ENCODE results near the gene MCM3AP. TPM values are rescaled to one million over a fixed set of nuclear protein-coding genes. Genes with fewer than 3 reads are reported as not detected.

The MCM3AP gene
- total RNA-seq (ENCODE audit: low replicate concordance), result 44.2 and 54.5 TPM in 2 replicates

DNA sequence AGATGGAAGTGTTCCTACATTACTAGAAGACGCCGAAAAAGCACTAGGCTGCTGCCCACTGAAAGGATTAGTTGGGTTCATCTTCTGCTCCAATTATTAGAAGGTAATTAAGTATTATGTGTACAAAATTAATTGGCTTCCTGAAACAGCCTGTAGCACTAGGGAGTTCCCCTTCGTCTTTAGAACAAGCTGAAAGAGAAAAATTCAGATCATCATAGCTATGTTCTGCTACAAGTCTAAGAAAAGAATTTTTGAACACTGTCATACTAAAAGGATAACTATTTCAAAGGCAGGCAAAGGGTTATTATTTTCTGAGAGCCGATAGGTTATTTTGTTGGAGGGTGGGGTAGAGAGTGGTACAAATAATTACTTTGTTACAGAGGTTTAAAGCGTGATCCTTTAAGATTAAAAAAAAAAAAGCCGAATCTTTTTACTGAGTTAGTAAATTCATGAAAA lies at the start of gene MCM3AP:
Gene MCM3AP (minus strand): TSS at position 406 of the 456 bp plus-strand sequence. CDS start 325 bp downstream, at position 81.

GRCh38 chr21:46323710-46324389 lies 38.4 kb upstream of the MCM3AP start, which contains the start of the genes C21orf58 and PCNT:
Gene C21orf58 (minus strand): TSS chr21:46323870. CDS start chr21:46322738, 1,132 bp downstream.
Gene PCNT (plus strand): TSS chr21:46324156. CDS start chr21:46324229, 73 bp downstream.

DNA sequence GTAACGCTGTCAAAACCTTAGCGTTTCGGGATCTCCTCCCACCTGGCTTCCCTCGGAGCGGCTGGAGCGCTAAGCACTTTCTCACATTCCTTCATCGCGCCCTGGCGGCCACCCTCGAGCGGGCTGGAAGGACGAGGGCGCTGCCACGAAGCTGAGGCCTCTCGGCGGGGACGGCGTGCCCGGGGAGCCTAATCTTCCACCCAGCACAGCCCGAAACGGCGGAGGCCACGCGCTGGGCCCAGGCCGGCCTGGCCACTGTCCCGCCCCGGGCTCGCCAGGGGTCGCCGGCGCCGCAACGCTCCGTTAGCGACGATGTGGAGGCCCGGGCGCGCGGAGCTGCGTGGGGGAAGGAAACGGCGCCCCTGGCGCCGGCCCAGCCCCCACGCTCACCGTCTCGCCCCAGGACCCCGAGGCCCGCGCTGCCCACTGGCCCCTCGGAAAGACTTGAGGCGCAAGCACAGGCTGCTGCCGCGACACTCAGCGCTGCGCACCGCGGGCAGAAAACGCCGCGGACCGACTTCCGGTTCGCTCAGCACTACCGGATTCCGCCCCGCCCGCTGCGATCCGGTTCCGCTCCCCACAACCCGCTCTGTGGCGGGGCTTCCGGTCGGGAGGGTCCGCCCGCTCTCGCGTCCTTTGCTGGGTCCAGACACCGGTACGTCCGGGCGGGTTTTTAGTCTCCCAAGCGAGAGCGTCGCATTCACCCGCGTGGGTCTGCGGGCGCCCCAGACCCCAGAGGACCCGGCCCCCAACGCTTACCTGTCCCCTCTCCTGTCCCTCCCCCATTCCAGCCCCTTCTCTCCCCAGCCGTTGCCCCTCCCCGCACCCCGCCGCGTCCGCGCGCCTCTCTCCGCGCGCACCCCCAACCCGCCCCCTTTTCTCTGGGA lies 593 bp upstream of the MCM3AP start, which contains the start of gene YBEY:
Gene YBEY (plus strand): TSS at position 582 of the 887 bp plus-strand sequence. CDS start 572 bp downstream, outside the sequence.

GRCh38 chr21:46228345-46229051 lies 56.9 kb downstream of the MCM3AP start, which contains the start of gene LSS:
Gene LSS (minus strand): TSS chr21:46228774. CDS start chr21:46228745, 29 bp downstream.

Other genes starting within 250 kb of the MCM3AP start
- gene COL6A2, start 187.5 kb downstream of the MCM3AP start, total RNA-seq (ENCODE audit: low replicate concordance), result 474 and 2,898 TPM in 2 replicates
- 0.08 TPM in 1 of 2 replicates, not detected in the other for gene FTCD, start 130.0 kb downstream of the MCM3AP start, total RNA-seq (ENCODE audit: low replicate concordance)
- gene SPATC1L, start 101.2 kb downstream of the MCM3AP start, total RNA-seq (ENCODE audit: low replicate concordance), result 1.4 and 5.8 TPM in 2 replicates
- 75.1 and 80.9 TPM in 2 replicates for gene LSS, start 56.8 kb downstream of the MCM3AP start, total RNA-seq (ENCODE audit: low replicate concordance)
- 10.8 and 16.5 TPM in 2 replicates for gene YBEY, start 731 bp upstream of the MCM3AP start, total RNA-seq (ENCODE audit: low replicate concordance)
- 0.47 and 2.6 TPM in 2 replicates for gene C21orf58, start 38.3 kb upstream of the MCM3AP start, total RNA-seq (ENCODE audit: low replicate concordance)
- gene PCNT, start 38.5 kb upstream of the MCM3AP start, total RNA-seq (ENCODE audit: low replicate concordance), result 10.2 and 14.1 TPM in 2 replicates
- gene DIP2A, start 173.3 kb upstream of the MCM3AP start, total RNA-seq (ENCODE audit: low replicate concordance), result 17.0 and 23.6 TPM in 2 replicates